Endometrium (tissue), 2 donors: ENCODE data around the gene ELFN1.

Experiments used
- FAIRE-seq: peaks from 2 replicates; lab custom pipeline; 2012; peaks lifted over from hg19 to GRCh38; lab: Jason Lieb, UNC
- donor health status: control.
- donor health status: control.

ELFN1 gene

DNA sequence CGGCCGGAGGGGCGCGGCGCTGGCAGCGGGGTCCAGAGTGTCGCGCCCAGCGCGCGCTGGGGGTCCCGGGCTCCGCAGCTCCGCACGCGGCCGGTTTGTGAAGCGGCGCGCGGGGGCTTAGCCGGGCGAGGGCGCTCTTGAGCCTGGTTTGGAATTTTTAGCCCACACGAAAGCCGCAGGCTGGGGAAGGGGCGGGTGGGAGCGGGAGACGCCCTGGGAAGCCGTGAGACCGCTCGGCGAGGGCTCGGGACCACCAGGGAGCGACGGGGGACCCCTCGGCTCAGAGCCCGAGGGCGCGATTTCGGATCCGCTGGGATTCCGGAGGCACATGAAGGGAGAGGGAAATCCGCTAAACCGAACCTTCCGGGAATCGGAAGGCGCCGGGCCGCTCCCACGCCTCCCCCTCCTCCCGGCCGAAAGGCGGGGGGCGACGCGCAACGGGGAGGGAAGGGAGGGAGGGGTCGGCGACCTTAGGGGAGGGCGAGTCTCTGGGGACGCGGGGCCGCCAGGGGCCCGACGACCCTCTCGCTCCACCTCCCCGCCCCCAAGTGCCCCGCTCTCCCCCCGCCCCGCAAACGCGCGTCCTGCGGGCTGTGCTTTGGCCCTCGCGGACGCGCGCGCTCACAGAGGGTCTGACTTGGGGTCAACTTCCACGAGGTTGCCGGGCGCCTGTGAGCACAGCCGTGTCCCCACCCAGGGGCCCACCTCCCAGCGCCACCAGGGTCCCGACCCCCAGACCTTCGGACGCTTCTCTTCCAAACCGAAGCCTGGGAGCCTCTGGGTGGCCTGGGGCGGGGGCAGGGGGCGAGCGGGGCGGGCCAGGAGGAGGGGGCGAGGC is 5.1 kb upstream of the ELFN1 start:
- no peak for FAIRE-seq

DNA sequence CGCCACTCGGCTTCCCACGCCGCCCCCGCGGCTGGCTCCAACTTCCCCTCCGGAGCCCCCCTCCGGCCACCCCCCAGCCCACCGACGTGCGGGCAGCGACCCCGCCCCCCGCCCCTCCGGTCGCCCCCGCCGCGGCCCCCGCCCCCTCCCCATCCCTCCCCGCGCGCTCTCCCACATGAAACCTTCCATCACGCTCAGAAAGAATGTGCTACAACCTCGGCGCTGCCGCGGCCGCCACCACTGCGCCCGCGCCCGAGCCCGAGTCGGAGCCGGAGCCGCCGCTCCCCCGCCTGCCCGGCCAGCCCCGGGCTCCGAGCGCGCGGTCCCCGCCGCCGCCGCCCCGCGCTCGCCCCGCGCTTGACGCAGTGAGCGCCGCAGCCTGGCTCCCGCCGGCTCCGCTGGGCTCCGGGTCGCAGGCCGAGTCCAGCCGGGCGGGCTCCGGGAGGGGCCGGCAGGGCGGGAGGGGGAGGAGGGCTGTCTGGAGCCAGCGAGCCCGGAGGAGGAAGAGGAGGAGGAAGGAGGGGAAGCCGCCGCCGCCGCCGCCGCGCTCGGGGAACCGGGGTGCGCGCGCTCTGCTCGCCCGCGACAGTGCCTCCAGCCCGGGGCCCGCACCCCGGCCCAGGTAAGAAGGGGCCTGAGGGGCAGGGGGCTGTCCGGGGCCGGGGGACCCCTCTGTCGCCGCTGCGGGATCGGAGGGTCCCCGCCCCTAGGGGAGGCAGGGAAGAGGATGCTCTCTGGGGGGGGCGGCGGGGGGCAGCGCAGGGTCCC is 4.3 kb upstream of the ELFN1 start:
- no peak for FAIRE-seq

DNA sequence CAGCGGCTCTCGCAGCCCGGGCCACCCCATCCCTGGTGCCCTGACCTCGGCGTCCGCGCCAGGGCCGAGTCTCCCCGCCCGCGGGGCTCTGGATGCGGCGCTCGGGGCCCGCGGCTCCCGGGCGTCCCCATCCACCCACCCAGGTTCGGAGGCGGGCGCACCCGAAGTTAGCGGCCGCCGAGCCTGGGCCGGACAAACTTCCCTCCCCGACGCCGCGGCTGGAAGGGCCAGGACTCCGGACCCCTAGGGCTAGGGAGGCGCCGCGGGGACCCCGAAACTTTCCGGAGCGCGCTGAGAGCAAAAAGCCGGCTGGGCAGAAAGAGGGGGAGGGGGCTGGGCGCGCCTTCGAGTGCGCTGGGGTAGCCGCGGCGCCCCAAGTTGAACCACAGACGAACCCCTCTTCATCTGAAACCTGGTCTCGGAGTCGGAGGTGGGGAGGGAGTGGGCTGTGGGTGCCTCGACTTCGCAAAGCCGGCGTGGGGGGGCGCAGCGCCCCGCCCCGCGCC is 3.7 kb upstream of the ELFN1 start:
- FAIRE-seq = no peak

DNA sequence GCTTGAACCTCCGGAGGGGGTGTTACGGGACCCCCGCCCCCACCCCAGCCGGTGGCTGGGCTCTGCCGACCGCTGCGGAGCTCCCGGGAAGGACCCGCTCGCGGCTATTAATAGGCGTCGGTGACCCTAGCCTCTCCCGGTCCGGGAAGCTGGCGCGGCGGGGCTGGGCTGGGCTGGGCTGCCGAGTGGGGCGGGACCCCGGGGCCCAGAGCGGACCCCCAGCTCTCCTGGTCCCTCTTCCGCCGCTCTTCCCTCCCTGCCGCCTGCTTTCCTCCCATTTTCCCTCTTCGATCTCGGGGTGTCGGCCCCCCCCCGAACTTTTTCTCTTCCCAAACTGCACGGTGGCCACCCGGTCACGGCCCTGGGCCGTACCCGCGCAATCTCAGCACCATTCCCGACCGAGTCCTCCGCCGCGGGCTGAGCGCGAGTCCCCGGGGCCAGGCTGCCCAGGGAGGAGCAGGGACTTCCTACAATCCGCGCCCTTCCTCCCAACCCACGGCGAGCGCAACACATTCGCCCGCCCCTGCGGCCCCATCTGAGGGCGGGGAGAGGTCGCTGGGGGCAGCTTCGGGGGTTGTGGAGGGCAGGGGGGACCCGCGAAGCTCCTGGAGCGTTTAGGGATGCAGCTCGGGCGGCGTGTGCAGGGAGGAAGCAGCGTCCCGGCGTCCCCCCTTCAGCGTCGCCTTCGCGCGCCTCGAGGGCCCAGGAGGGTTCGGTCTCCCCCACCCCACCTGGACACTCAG is 3.1 kb upstream of the ELFN1 start:
- no peak for FAIRE-seq

DNA sequence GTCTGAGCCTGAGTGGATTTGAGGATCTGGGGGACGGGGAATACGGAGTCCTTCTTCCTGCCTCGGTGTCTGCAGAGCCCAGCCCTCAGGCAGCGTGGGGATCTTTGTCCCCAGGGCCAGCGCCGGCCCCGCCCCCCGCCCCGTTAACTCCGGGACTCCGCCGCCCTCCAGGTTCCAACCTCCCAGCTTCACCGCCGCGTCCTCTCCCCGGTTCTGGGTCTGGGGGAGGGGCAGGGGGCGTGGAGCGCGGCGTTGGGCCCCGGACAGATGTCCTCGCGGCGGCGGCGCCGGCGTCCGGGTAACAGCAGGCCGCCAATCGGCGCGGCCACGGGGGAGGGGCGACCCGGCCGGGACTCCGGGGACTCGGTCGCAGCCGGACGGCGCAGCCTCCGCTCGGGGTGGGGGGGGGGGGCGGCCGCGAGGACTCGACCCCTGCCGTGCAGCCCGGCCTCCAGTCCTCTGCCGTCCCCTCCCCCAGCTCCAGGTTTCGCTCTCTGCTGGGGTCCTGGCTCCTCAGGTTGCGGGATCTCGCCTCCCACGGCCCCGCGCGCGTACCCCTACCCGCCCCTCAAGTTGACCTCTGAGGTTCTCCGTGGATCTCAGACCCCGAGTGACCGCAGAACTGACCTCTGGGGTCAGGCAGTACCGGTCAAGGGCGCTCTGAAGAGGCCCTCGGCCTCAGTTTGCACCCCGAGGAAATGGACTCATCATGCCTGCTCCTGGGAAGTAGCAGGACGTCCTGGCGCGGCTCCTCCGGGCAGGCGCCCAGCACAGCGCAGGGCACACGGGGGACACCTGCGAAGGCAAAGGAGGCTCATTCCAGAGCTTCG is 2.3 kb upstream of the ELFN1 start:
- FAIRE-seq = no peak

DNA sequence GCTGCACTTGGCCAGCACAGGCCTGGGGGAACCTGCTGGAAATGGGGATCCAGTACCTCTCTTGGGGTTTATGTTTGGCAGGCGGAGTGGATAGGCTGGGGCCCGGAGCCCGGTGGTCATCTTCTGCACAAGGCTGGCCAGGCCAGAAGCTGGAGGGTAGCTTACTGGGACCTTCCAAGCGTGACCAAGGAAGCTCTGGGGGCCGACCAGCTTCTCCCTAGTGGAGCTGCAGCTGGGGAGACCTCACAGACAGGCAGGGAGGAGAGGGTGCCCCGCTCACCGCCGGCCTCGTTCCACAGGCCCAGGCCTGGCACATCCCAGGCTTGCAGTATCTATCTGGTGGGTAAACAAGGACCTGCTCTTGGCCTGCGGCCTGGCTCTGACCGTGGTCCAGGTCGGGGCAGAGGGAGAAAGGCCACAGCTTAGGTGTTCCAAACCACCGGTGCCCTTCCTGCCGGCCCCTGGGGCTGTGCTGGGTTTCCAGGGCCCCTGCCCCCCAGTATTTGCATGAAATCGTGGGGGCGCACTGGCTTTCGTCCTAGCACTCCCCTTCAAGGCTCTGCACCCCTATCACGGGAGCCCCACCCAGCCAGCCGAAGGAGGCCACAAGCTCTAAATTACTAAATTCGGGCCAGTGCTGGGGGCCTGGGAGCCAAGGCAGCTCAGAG is 1.5 kb upstream of the ELFN1 start:
- no peak for FAIRE-seq

DNA sequence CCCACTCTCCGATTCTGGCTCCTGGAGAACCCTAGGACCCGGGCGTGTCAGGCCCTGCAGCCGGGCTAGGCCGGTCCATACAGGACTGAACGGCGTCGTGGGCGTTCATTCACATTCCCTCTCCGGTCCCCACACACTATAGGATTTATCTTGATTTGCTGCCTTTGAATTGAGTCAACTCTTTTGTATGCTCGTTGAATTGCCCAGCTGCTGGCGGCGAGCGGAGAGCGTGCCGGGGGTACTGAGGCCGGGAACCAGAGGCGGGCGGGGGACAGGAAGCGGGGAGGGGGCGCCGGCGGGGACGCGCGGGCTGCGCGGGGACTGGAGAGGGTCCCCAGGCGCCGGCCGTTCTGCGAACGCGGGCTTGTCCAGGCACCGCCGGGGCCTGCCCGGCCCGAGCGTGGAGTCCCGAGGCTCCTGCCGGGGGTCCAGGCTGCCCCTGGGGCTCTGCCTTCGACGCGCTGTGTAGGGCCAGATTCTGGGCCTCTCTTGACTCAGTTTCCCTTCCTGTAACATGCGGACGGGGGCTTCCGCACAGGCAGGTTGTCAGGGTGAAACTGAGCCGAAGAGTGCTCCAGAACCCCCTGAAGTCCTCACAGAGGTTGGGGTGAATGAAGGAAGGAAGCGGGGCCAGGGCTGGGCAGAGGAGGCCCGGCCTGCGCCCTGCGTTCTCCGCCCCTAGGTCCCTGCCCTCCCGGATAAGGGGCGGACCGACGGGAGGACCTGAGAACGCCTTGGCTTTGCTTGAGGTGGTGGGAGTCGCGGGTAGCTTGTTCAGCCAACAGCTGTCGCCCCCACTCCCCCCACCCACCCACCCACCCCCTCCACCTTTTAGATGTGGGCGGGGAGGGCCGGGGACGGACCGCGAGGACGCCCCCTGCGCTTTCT is 769 bp upstream of the ELFN1 start:
- no peak for FAIRE-seq

DNA sequence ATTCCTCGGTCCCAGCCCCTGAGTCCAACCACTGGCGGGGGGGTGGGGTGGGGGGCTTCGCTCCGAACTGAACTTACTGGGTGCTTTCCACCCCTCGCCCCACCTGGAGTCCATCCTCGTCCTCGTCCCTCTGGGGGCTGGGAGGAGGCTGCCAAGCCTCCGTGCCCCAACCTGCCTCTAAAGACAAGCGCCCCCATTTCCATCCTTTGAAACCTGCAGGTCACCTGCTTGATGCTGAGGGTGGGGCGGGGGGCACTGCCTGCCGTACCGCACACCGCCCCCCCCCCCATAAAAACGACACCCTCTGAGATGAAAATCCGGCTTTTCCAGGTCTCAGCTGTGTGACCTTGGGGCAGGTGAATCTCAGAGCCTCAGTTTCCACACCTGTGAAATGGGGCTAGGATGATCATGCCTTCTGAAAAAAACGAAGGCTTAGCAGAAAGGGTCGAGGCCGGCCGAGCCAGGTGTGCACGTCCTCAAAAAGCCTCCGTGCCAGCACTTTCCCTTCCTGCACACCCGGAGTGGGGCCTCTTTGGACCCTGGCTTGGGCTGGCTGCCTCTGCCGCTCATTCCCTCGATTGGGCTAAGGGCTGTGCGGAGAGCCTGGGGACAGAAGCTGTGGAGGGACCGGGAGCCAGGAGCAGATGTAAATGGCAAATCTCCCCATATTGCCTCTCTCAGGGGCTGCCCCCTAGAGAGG is 967 bp downstream of the ELFN1 start:
- FAIRE-seq = no peak

DNA sequence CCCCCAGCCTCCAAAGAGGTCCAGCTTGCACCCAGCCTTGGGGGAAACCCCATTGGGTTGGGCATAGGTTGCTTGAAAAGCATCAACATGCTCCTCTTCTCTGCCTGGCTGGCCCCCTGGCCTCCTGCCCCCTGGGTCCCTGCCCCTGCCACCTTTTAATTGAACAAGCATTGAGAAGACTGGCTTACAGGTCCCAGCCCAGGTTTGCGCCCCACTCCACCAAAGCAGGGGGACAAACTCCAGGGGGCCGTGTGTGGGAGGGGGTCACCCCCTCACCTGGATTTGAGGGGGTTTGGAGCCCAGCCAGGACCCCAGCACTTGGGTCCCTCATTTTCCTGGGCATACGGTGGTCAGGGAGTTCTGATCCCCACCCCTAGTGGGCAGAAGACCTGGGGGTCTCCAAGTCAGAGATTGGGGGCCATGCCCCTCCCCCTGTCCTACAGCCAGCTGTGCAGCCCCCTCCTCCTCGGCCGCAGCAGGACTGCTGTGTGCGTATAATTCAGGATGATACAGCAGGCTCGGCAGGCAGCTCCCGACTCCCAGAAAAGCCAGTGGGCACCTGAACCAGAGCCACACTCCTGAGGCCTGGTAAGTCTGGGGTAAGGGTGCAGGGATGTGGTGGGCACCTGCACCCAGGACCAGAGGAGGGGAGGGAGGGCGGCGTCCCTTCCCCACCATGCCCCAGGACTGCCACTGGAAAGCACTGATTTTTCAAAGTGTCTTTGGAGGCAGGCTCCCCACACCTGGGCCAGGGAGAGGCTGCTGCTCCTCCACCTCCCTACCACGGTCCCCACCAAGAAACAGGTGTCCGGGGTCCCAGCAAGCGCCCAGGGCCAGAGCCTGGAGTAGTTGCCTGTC is 1.7 kb downstream of the ELFN1 start:
- no peak for FAIRE-seq

DNA sequence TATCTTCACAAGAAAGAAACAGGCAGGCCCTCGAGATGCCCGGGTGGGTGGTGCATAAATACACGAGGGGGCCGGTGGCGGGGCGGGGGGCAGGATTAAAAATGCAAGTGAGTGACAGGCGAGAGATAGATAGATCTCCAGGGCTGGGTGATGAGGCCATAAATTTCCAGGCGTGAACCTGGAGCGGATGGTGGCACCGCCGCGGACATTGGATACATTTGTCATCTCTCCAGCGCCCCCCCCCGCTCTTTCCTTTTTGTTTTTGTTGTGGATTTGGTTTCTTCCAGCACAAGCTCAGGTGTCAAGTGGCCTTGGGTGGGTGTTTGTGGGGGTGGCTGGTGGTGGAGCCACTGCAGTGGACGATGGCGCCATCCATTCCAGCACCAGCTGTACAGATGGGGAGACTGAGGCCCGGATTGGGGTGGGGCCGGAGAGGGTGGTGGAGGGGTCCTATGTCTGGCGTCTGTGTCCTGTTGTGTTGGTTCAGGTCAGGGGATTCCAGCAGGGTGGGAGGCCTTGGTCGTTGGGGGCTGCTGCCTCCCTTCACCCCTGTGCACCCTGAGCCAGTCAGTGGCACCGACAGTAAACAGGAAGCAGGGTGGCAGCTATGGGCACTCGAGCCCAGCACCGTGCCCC is 2.9 kb downstream of the ELFN1 start:
- FAIRE-seq = no peak

DNA sequence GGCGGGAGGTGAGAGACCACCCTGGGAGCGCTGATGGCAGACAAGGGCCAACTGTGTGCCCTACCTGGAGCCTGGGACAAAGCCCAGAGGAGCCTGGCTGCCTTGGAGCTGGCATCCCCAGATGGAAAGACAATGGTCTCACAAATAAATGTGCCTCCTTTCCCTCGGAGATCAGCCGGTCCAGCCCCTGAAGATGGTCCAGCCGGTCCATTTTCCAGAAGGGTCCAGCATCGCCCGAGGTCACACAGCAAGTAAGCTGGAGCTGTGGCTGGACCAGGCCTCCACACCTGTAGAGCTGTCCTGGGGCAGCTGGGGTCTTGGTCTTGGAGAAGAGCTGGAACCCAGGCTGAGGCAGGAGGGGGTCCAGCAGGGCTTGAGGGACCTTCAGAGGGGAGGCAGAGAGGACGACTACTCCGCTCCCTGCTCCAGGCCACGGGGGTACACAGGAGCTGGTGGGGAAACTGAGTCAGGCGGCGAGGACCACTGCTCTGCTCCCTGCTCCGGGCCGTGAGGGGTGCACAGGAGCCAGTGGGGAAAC is 3.6 kb downstream of the ELFN1 start:
- no peak for FAIRE-seq

DNA sequence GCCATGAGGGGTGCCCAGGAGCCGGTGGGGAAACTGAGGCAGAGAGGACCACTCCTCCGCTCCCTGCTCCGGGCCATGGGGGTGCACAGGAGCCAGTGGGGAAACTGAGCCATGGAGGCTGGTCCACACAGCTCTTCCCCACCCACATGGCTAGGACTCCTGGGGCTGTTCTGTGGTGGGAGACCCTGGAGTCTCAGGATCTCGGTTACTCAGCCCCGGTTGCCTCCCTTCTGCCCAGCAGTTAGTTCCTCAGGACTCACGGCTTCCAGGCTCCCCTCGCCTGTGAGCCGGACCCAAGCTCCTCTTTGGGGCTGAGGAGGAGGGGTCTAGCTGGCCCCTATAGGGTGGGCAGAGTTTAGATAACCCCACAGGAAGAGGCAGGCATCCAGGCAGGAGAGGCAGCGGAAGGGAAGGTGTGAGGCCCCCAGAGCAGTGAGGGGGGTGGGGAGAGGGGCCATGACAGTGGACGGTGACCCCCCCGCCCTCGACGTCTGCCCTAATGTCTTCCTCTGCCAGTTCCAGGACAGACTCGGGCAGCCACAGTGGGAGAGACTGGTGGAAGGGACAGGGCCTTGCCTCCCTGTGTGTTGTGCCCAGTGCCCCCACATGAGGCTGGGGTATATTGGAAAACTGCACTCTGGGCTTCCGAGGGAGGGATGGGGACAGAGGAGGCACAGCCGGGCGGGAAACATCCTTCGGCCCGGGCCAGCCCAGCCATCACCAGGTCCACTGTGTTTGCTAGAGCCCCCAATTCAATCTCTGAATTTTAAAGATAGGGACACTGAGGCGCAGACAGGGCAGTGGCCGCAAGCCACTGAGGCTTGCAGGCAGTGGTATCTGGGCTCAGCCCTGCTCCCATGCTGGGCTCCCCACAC is 4.3 kb downstream of the ELFN1 start:
- FAIRE-seq = no peak

DNA sequence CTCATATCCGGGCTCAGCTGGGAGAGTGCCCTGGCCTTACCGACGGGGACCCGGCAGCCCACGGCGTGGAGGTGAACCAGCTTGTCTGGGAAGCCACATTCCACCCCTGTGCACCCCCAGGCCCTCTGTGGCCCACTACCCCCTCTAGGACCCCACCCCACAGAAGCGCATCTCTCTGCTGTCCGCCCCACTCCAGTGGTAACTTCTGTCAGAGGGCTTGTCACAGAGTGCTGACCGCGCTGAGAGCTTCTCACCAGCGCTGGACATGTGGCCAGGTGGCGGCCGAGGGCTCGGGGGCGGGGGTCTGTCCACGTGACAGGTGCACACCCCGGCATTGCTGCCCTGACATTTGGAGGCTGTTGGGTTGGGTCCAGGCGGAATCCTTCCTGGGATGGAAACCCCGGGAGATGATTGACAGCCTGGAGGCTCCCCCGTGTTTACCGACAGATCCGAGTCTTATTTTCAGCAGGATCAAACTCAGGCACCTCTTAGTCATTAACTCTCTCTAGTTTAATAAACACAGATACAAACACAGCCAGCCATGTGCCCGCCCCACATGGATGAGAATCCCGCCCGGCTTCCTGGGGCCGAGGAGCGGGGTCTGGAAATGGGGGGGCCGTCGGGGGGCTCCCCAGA is 5.1 kb downstream of the ELFN1 start:
- FAIRE-seq = no peak

DNA sequence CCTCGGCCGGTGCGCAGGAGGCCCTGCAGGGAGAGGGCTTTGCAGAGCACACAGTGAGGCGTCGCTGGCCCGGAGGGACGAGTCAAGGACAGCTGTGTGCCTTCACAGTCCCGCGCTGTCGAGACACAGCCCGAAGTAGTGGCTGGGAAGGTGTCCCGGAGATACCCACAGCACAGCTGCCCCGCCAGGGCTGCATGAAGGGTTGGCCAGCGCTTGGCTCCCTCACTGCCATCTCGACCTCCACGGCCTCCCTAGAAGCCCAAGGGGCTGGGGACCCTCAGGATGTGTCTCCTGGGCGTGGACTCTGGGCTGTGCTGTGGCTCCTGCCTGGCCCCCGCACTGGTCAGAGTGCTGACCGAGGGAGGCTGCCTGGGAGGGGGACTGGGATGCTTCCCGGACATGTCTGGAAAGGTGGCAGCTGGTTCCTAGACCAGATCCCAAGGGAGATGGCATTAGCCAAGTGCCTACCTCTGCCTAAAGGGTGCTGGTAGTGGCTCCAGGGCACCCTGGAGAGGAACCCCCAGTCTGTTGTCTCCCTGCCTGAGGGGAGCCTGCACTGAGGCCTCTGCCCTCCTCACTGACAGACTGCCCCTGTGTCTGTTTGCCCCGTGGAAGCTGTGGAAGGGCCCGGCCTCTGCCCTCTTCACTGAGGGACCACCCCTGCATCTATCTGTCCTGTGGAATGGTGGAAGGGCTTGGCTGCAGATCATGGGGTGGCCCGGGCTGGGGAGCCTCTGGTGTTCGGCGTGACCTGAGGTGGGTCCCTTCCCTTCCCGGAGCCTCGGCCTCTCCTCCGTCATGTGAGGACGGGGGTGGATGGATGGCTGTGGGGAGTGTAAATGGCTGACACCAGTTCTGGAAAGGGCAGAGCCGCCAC is 5.8 kb downstream of the ELFN1 start:
- no peak for FAIRE-seq

DNA sequence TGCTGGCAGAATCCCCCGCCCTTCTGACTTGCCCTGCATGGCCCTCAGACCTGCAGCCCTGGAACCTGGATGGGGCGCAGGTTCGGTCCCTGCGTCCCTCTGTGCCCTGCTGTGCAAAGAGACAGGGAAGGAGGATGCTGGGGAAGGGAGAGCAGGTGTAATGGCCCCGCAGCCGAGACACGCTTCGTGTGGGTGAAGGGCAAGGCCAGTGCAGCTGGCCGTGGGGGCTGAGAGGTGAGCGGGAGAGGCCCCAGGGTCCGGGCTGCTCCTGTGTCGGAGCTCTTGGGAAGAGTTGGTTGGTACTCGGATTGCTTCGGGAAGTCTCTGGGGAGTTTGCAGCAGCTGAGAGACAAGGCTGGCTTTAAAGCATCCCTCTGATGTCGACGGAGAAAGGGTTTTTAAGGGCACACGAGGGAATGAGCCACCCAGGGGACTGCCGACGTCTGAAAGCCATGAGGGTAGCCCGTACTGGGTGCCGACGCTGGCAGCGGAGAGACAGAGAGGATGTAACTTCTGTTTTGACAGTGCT is 6.5 kb downstream of the ELFN1 start:
- no peak for FAIRE-seq
